T follicular helper cell (primary cell): ENCODE results near the gene CYSTM1.

Experiments used
- DNase-seq: peaks from one replicate; pipeline ENCODE4 v3.0.0-alpha.2; 2020; ENCODE audit warnings: low read depth

The CYSTM1 gene

GRCh38 chr5:140208065-140208464 is 33.1 kb downstream of the CYSTM1 start:
- DNase-seq = no peak

GRCh38 chr5:140213370-140213983 is 38.5 kb downstream of the CYSTM1 start:
- DNase-seq = no peak

- DNase-seq = no peak
Measured at GRCh38 chr5:140214831-140215230, 39.8 kb downstream of the CYSTM1 start.

- DNase-seq = no peak
Measured at GRCh38 chr5:140215276-140215675, 40.3 kb downstream of the CYSTM1 start.

DNA sequence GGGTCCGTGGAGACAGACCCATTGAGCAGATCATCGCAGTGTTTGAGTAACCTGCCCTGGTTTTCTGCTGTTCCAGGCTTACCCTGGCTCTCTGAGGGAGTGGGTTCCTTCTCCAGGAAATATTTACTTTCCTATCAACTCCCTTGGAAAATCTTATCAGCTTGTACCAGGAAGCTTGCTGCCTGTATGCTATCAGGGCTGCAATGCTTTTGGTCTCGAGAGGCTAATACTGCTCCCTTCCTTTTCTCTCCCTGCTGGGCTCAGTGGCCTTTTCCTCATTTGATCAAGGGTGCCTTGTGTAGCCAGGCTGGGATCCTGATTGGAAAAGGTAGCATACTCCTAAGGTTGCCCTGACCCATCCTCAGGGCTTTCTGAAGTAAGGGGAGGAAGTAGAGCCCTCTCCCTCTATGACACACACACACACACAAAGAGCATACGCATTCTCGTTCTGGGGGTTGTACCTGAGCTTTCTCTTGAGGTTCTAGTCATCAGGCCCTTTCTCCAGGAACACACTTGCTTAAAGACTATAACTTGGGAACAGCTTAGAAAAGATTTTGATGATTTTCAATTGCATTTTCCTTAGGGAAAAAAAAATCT is 41.6 kb downstream of the CYSTM1 start:
- DNase-seq = no peak

- no peak for DNase-seq
Measured at GRCh38 chr5:140217299-140218026, 42.5 kb downstream of the CYSTM1 start.

GRCh38 chr5:140219068-140219991 is 44.3 kb downstream of the CYSTM1 start:
- no peak for DNase-seq

DNA sequence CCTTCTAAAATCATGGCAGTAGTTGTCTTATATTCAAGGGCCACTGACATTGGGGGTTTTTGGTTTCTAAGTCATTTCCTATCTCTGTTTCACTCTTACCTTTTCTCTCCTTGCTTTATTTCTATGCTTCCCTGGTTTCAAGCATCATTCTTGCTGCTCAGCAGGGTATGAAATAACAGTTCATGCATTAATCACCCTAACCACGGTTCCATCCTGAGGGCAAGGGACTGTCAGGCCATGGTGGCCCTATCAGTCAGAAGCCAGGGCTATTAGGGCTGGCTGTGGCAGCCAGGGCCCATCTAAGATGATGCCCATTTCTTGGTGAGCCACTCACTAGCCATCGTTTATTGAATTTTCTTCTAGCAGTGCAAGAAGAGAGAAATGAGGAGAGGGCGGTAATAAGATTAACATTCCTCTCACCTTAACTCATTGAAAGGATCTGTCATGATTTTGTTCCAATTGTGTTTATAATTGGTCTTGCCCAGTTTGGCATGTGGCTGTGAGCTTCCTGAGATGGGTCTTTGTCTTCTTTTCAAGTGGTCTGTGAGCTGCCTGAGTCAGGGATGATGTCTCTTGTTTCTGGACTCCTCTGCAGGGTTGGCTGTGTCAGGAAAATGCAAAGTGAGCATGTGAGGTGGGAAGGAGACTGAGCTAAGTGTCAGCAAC is 45.2 kb downstream of the CYSTM1 start:
- DNase-seq = no peak

DNA sequence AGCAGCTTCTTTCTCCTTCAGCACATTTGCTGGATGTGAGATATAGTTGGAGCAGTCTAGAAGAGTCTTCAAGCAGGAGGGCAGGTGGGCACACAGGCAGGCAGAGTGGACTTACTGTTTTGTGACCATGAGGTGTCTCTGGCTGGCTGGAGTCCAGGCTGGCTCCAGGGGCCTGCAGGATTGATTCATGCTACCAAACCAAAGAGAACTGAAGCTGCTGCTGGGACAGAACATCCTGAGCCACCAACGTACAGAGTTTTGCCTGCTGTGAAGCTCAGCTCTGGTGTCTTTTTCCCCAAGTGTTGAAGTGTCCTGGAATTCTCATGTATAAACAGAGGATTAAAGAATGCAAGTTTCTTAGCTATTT is 45.7 kb downstream of the CYSTM1 start:
- DNase-seq = no peak

- DNase-seq = no peak
Measured at GRCh38 chr5:140221697-140222223, 46.8 kb downstream of the CYSTM1 start.

GRCh38 chr5:140222416-140222815 is 47.4 kb downstream of the CYSTM1 start:
- no peak for DNase-seq

DNA sequence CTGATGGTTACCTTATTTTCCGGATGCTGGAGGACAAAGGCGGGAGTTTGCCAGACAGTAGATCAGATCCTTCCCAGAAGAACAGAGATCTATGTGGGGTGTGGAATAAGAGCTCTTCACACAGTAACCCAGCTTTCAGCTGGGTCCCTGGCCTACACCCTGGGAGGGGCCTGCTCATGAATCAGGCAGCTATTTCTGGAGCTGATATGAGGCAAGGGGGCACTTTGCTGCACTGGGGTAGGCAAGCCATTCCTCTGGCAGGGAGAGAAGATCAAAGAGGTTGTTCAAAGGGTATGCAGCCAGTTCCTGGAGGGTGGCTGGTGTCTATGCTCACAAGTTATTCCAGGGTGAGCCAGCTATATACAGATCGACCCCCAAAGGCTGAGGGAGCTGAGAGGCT is 48.6 kb downstream of the CYSTM1 start:
- no peak for DNase-seq

- DNase-seq = no peak
Measured at GRCh38 chr5:140224658-140225057, 49.7 kb downstream of the CYSTM1 start.

- DNase-seq = no peak
Measured at GRCh38 chr5:140225396-140225795, 50.4 kb downstream of the CYSTM1 start.

DNA sequence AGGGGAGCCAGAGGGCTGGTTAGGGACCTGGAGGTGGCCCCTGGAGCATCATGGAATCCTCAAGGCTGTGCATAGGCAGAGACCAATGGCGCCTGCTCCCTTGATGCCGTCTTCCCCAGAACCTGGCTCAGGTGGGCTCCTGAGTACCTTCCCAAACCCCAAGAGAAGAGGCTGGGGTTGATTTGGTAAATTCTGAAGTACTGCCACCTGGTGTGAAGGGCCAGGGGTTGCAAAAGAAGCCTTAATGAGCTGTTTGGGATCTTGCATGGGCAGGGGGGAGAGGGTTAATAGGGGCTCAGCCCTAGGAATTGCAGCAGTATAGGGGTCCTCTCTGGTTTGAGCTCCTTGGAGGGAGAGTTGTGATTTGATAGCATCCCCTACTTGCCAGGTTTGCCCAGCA is 52.1 kb downstream of the CYSTM1 start:
- no peak for DNase-seq

DNA sequence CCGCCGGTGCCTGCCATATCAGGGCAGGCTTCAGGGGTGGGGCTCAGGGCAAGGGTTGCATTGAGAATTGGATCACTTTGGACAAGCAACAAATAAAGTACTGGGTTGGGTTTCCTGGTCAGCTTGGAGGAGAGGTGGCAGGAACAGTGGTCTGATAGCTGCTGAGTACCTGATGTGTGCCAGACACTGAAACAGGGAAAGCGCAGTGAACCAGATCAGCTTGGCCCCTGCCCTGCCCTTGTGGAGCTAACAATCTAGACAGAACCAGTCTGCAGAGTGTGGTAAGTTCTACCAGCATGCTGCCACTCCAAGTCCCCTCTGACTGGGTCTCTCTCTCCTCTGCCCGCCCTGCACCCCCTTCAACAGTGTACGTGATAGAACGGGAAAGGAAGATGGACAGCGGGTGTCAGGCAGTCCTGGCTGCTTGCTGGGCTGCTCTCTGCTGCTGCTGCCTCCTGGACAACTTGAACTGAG is 53.4 kb downstream of the CYSTM1 start:
- no peak for DNase-seq

- no peak for DNase-seq
Measured at GRCh38 chr5:140230373-140230772, 55.4 kb downstream of the CYSTM1 start.

DNA sequence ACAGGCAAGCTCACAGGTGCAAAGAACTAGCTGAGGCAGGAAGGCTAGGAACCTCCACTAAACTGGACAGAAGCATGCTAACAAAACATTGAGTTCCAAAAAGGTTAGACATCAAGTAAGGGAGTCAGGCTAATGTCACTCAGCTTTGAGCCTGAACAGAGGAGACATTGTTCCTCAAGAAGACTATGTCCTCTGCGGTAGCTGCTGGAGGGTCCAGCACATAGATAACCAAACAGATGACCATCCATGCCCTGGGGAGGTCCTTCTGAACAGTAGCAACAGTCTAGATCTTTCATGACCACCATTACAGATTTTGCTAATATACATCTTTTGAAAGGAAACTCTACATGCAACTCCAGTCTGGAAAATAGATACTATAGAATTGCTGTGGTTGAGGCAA is 57.7 kb downstream of the CYSTM1 start:
- no peak for DNase-seq

GRCh38 chr5:140234377-140234989 is 59.5 kb downstream of the CYSTM1 start:
- DNase-seq = no peak

- no peak for DNase-seq
Measured at GRCh38 chr5:140235791-140236551, 61.0 kb downstream of the CYSTM1 start.
